Small intestine (tissue), 7 donors: ENCODE results near the gene KIF5A. TPM values are rescaled to one million over a fixed set of nuclear protein-coding genes. Genes with fewer than 3 reads are reported as not detected.
A peak's percentile ranks its signal among the peaks of the same experiment; 100 is the strongest.

Source experiments
- DNase-seq, 2 donors: peaks; one replicate each; pipeline versions ENCODE4 v3.0.0 to v3.0.0-alpha.2; 2013
- FAIRE-seq: peaks from 2 replicates; lab custom pipeline; 2012; peaks lifted over from hg19 to GRCh38; lab: Jason Lieb, UNC
- H3K27ac ChIP-seq, 3 donors: one replicate each; pipeline ENCODE4 v1.5.1; 2013; ENCODE audit warnings: low read length in 2 of 3, mild to moderate bottlenecking in 2 of 3, control low read depth in 1 of 3, inconsistent platforms in 1 of 3, low read depth in 1 of 3, moderate library complexity in 1 of 3
- H3K27me3 ChIP-seq, 3 donors: one replicate each; pipeline ENCODE4 v1.6.1; 2013; ENCODE audit warnings: low read length in 3 of 3, inconsistent platforms in 1 of 3; ENCODE audit not compliant: control insufficient read depth in 3 of 3, insufficient read depth in 3 of 3
- H3K36me3 ChIP-seq, 3 donors: one replicate each; pipeline ENCODE4 v1.6.1; 2013; ENCODE audit warnings: low read length in 3 of 3, inconsistent platforms in 1 of 3, low read depth in 1 of 3, mild to moderate bottlenecking in 1 of 3, moderate library complexity in 1 of 3; ENCODE audit not compliant: control insufficient read depth in 3 of 3, insufficient read depth in 2 of 3
- H3K4me1 ChIP-seq, 3 donors: one replicate each; pipeline ENCODE4 v1.6.1; 2013; ENCODE audit warnings: low read length in 2 of 3, inconsistent platforms in 1 of 3, low read depth in 1 of 3, mild to moderate bottlenecking in 1 of 3, moderate library complexity in 1 of 3; ENCODE audit not compliant: control insufficient read depth in 3 of 3, insufficient read depth in 2 of 3
- H3K4me3 ChIP-seq, 3 donors: one replicate each; pipeline ENCODE4 v1.5.1; 2013; ENCODE audit warnings: low read length in 3 of 3, control low read depth in 1 of 3, inconsistent platforms in 1 of 3, low read depth in 1 of 3, mild to moderate bottlenecking in 1 of 3, moderate library complexity in 1 of 3
- H3K9me3 ChIP-seq, 2 donors: one replicate each; pipeline ENCODE4 v1.6.1; 2013; ENCODE audit warnings: low read depth in 1 of 2, low read length in 1 of 2; ENCODE audit not compliant: control insufficient read depth in 2 of 2, insufficient read depth in 1 of 2
- WGBS, 3 donors: extraction: QIAGEN DNeasy Blood & Tissue Kit; methylation state at CpG; one replicate each; pipeline ENCODE4 v1.1.7; 2013; 5-methylcytosine and 5-hydroxymethylcytosine counted together
- polyA plus RNA-seq, 4 donors: library from polyadenylated mRNA; stranded (reverse) in 3 of 4; unstranded in 1 of 4; fragments of 200-250 nt in 3 of 4; fragments of 120-200 nt in 1 of 4; gene quantifications; one replicate each; pipeline versions ENCODE4 v1.2.1 to v1.2.3, GENCODE V29; 2013
- donor health status: healthy with polysubstance abuse.
- donor health status: control.
- donor health status: control.
- donor health status: Bipolar disorder and iron deficiency.
- donor health status: healthy.

KIF5A gene
- polyA plus RNA-seq, 4 donors, result 0.27 to 8.4 (median 0.83) TPM; not detected in 1

DNA sequence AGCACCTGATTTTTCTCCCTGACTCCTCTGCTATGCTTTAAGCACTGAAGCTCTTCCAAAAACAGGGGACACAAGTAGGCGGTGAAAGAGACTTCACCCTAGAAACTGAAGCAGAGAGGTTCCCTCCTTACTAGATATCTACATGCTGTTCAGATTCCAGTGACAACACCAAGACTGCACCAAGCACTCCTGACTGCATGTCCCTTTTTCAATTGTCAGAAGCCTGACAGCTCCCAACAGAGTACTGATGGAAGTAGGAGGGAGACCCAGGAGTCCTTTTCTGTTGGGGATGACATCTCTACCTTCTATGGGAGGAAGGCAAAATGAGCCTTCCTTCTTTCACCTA is 13.3 kb upstream of the KIF5A start:
- Histone ChIP-seq H3K27me3 (no peaks in the 10 kb centered on the region), H3K4me3 (no peak overlapping the region), H3K36me3 (peaks cover 14 to 62% (median 29%) of the 10 kb centered on the region in 3 donors), H3K27ac (no peak overlapping the region), H3K4me1 (no peaks in the 10 kb centered on the region), H3K9me3 (no peaks in the 10 kb centered on the region)
- DNase-seq, result no peak
- no peak for FAIRE-seq
- 93 to 100% (median 97%) methylated on average over 1 of the region's 1 CpG for WGBS, 3 donors

DNA sequence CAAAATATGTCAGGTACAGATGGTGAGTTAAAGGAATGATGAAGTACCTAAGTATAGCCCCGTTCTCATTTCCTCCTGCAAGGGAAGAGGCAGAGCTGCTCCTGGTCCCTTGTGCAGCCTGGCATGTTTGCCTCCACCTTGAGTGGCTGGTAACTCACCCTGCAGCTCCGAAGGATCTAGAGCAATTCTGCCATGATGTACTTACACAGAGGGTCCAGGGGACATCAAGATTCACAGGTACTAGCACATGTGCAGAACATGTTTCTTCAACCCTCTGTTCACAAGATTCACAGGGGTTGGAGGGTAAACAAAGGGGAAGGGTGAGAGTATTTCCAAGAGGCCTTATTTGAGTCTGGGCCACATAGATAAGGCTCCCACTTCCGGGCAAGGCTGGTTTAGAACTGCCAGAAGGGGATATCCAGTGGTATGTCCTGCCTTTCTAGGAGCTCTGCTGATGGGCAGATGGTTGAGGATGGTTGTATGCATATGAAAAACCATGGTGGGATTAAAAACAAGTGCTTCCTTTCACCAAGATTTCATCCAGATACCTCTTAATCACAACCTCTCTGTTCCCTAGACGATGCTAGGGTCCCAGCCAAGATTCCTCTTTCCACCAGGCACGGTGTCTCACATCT is 10.6 kb upstream of the KIF5A start:
- WGBS, 3 donors, result 87 to 94% (median 88%) methylated on average over 5 of the region's 5 CpGs
- Histone ChIP-seq H3K27ac (no peak overlapping the region), H3K27me3 (no peaks in the 10 kb centered on the region), H3K9me3 (no peaks in the 10 kb centered on the region), H3K36me3 (peaks cover 4 to 49% (median 12%) of the 10 kb centered on the region in 3 donors), H3K4me1 (no peaks in the 10 kb centered on the region), H3K4me3 (no peak overlapping the region)
- FAIRE-seq (no peak), DNase-seq (no peak)

DNA sequence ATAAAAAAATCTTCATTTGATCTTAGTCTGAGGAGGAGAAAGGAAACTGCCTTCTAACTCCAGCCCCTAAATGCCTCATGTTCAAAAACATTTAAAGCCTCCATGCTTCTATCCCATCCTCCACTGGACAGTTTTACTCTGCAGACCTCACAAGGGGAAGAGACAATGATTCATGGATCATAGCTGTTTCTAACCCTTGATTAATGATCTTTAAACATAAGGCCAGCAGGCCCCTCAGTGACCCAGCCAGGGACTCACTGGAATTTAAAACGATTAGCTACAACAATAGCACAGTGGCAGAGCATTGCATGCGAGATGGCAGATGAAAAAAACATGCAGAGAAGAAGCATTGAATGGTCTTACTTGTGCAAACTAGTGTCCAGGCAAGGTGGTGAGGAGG is 8.8 kb upstream of the KIF5A start:
- 69 to 71% (median 71%) methylated on average over 2 of the region's 2 CpGs for WGBS, 3 donors
- peaks cover 2 to 31% (median 4%) of the 10 kb centered on the region in 3 donors for H3K36me3 ChIP-seq
- H3K9me3 ChIP-seq, result no peaks in the 10 kb centered on the region
- FAIRE-seq (no peak), DNase-seq (no peak)
- no peak overlapping the region for H3K27ac ChIP-seq
- H3K4me1 ChIP-seq, result peaks cover 2 to 6% (median 6%) of the 10 kb centered on the region in 3 donors
- H3K27me3 ChIP-seq, result no peaks in the 10 kb centered on the region
- no peak overlapping the region for H3K4me3 ChIP-seq

DNA sequence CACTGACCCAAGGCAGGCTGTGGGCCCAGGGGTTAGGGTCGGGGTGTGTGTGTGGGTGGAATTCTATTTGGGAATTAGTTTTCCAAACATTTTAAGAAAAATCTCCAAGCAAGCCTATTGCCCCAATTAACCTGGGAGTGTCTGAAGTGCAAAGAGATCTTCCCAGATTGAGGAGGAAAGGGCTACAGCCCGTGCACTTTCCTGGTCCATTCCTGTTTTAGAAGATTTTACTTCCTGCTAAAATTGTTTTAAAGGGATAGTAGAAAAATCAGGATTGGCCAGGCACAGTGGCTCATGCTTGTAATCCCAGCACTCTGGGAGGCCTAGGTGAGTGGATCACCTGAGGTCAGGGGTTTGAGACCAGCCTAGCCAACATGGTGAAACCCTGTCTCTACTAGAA is 8.1 kb upstream of the KIF5A start:
- DNase-seq, result no peak
- H3K4me1 ChIP-seq, result peaks cover 2 to 11% (median 7%) of the 10 kb centered on the region in 3 donors

DNA sequence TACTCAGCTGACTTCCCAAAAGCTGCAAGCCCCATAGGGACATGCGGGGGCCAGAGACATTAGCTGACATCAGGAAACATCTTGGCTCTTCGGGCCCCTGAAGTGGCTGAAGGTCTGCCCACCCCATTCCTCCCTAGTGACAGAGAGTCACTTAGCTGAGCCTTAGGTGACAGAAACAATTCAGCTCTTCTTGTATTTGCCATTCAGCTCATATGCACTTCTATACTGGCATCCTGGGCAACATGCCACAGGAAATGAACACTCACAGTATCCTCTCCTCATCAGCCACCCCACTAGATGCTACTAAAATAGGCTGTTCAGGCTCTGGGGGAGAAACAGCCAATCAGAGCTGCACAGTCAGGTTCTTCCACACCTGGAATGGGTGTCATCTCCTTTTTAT is 6.3 kb upstream of the KIF5A start:
- no peak for DNase-seq
- Histone ChIP-seq H3K4me3 (no peak overlapping the region), H3K27me3 (peaks cover 0 to 5% (median under 1%) of the 10 kb centered on the region in 3 donors), H3K9me3 (no peaks in the 10 kb centered on the region), H3K36me3 (peaks cover 2 to 23% (median 4%) of the 10 kb centered on the region in 3 donors), H3K27ac (no peak overlapping the region), H3K4me1 (peaks cover 2 to 11% (median 7%) of the 10 kb centered on the region in 3 donors)
- WGBS, 3 donors, result 79 to 91% (median 88%) methylated on average over 2 of the region's 2 CpGs
- FAIRE-seq, result no peak

More for the DNA sequence above, 8.1 kb upstream of the KIF5A start:
- Histone ChIP-seq H3K27ac (no peak overlapping the region), H3K27me3 (no peaks in the 10 kb centered on the region), H3K4me3 (no peak overlapping the region), H3K36me3 (peaks cover 2 to 29% (median 4%) of the 10 kb centered on the region in 3 donors), H3K9me3 (no peaks in the 10 kb centered on the region)
- no peak for FAIRE-seq
- 61 to 86% (median 67%) methylated on average over 2 of the region's 2 CpGs for WGBS, 3 donors

DNA sequence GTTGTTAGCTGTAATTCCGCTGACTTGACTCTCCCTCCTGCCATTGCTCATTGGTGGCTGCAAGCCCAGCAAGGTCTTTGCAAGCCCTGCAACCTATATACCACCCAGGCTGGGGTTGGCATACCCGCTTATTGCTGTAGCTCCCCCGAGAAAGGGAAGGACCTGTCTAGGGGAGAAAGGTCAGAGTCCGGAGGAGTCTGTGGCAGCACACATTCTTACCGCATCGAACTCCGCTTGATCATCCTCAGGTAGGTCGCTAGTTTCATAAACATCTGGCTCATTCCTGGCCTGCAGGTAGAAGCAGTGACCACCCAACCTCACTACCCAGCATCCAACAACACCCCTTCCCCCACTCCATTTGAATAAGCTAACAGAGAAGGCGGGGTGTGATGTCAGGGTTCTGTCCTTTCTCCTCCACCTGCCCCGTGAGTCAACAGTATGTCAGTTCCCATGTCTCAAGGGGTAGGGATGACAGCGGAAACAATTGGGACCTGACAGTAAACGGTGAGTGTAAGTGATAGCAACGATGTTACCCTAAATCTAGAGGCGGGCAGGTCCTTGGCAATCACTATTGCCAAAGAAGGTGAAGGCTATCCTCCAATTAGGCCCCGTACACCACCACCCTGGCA is 3.9 kb upstream of the KIF5A start:
- H3K9me3 ChIP-seq, result no peaks in the 10 kb centered on the region

DNA sequence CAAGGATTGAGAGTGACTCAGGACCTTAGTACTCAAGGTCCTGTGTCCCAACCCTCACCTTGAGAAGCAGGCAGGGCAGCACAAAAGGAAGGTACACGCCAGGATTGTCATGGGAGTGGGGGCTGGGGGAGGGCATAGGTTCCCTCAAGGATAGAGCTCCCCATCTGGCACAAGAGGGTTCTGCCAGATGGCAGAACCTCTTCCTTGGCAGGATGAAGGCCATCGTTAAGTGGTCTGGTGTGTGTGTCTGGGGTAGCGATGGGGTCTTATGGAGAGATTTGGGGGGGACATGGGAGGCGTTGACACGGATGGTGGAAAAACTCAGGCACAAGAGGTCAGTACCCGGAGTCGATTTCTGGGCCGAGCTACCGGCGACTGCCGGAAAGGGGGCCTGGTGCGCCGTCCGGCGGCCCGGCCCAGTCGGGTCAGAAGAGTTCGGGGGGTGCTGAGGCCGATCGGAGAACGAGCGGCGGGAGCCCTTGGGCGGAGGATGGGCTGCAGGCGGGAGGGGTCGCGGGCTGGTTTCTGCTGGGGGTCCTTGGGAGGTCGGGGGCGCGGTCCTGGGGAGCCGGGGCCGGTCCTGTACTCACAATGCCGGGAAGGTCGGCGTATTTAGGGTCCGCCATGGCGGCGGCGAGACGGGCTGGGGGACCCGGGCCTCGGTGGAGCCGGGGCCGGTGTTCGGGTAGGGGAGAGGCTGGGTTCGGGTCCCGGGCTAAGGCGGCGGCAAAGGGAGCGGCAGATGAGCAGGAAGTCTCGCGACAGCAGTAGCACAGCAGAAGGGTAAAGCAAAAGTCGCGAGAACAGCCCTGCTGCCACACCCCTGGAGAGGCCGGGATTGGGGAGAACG is 3.2 kb upstream of the KIF5A start, which contains the start of gene DCTN2:
Gene DCTN2 (minus strand): TSS at position 755 of the 850 bp plus-strand sequence. CDS start 129 bp downstream, at position 626.
- peaks cover 2 to 11% (median 7%) of the 10 kb centered on the region in 3 donors for H3K4me1 ChIP-seq
- WGBS, 3 donors, result 0 to 1% (median 1%) methylated on average over 46 to 56 of the region's 56 CpGs
- H3K27me3 ChIP-seq, result peaks cover 0 to 35% (median 6%) of the 10 kb centered on the region in 3 donors
- H3K4me3 ChIP-seq, result peak within 1 kb of the TSS; percentile 88 to 99 (median 97)
- H3K9me3 ChIP-seq, result no peaks in the 10 kb centered on the region
- DNase-seq (peak; percentile 97 to 99), FAIRE-seq (no peak)
- H3K36me3 ChIP-seq, result peaks cover 0 to 11% (median 0%) of the 10 kb centered on the region in 3 donors
- H3K27ac ChIP-seq, result peak within 1 kb of the TSS; percentile 85 to 89 (median 88)

More for the DNA sequence above, 3.9 kb upstream of the KIF5A start:
- 21 to 53% (median 37%) methylated on average over 15 of the region's 15 CpGs for WGBS, 3 donors
- FAIRE-seq (no peak), DNase-seq (peak; percentile 72 to 79)
- H3K4me3 ChIP-seq, result peak overlapping the region in 2 of 3 donors; percentile 88 to 99
- peak overlapping the region; percentile 85 to 89 (median 88) for H3K27ac ChIP-seq
- H3K36me3 ChIP-seq, result peaks cover 0 to 13% (median 0%) of the 10 kb centered on the region in 3 donors
- peaks cover 2 to 11% (median 7%) of the 10 kb centered on the region in 3 donors for H3K4me1 ChIP-seq
- peaks cover 0 to 28% (median 6%) of the 10 kb centered on the region in 3 donors for H3K27me3 ChIP-seq
